ENCODE measurements around the gene ADGRG3.

Gene ADGRG3

GRCh38 chr16:57623251-57624043 is 44.7 kb upstream of the ADGRG3 start:
- TF ChIP-seq CTCF (conservative IDR thresholded peaks at IDR 0.05; ENCODE audit: low read length) (no peak), EZH2phosphoT487 (IDR thresholded peaks at IDR 0.05; ENCODE audit: borderline replicate concordance) (no peak)
- no peak overlapping the region for H3K9ac ChIP-seq (ENCODE audit: low read depth, low read length, poor library complexity, severe bottlenecking)
- H3K79me2 ChIP-seq (ENCODE audit: insufficient read depth, low read length), result no peaks in the 10 kb centered on the region
- no peak overlapping the region for H3K4me3 ChIP-seq (ENCODE audit: low read length, poor library complexity, severe bottlenecking)
- H3K9me2 ChIP-seq (replicated peaks; ENCODE audit: low read depth, low read length), result no peaks in the 10 kb centered on the region
- H3K9me3 ChIP-seq (ENCODE audit: insufficient read depth, low read depth, low read length), result no peaks in the 10 kb centered on the region
- H3K4me2 ChIP-seq (ENCODE audit: low read depth, low read length, poor library complexity, severe bottlenecking), result no peak overlapping the region
- no peaks in the 10 kb centered on the region for H3F3A ChIP-seq (ENCODE audit: low read depth)
- no peak overlapping the region for H2AFZ ChIP-seq (ENCODE audit: low read length)
- no peaks in the 10 kb centered on the region for H3K4me1 ChIP-seq (ENCODE audit: insufficient read depth, low read length, poor library complexity, severe bottlenecking)
- H4K20me1 ChIP-seq (ENCODE audit: insufficient read depth, low read length, poor library complexity, severe bottlenecking), result no peaks in the 10 kb centered on the region
- no peaks in the 10 kb centered on the region for H3K36me3 ChIP-seq (ENCODE audit: insufficient read depth, low read length)
- H3K27me3 ChIP-seq (ENCODE audit: insufficient read depth, low read length, poor library complexity, severe bottlenecking), result no peaks in the 10 kb centered on the region

GRCh38 chr16:57624044-57624688 is 43.9 kb upstream of the ADGRG3 start:
- no peaks in the 10 kb centered on the region for H3K36me3 ChIP-seq (ENCODE audit: insufficient read depth, low read length)
- H3K4me1 ChIP-seq (ENCODE audit: insufficient read depth, low read length, poor library complexity, severe bottlenecking), result no peaks in the 10 kb centered on the region
- no peak overlapping the region for H2AFZ ChIP-seq (ENCODE audit: low read length)
- no peaks in the 10 kb centered on the region for H3K9me3 ChIP-seq (ENCODE audit: insufficient read depth, low read depth, low read length)
- H3K4me3 ChIP-seq (ENCODE audit: low read length, poor library complexity, severe bottlenecking), result no peak overlapping the region
- TF ChIP-seq CTCF (conservative IDR thresholded peaks at IDR 0.05; ENCODE audit: low read length) (no peak), EZH2phosphoT487 (IDR thresholded peaks at IDR 0.05; ENCODE audit: borderline replicate concordance) (no peak)
- H3K9me2 ChIP-seq (replicated peaks; ENCODE audit: low read depth, low read length), result no peaks in the 10 kb centered on the region
- H3K4me2 ChIP-seq (ENCODE audit: low read depth, low read length, poor library complexity, severe bottlenecking), result no peak overlapping the region
- no peaks in the 10 kb centered on the region for H3F3A ChIP-seq (ENCODE audit: low read depth)
- H3K9ac ChIP-seq (ENCODE audit: low read depth, low read length, poor library complexity, severe bottlenecking), result no peak overlapping the region
- H4K20me1 ChIP-seq (ENCODE audit: insufficient read depth, low read length, poor library complexity, severe bottlenecking), result no peaks in the 10 kb centered on the region
- H3K79me2 ChIP-seq (ENCODE audit: insufficient read depth, low read length), result no peaks in the 10 kb centered on the region
- H3K27me3 ChIP-seq (ENCODE audit: insufficient read depth, low read length, poor library complexity, severe bottlenecking), result no peaks in the 10 kb centered on the region

- Histone ChIP-seq H3K36me3 (ENCODE audit: insufficient read depth, low read length) (no peaks in the 10 kb centered on the region), H3K4me1 (ENCODE audit: insufficient read depth, low read length, poor library complexity, severe bottlenecking) (no peaks in the 10 kb centered on the region), H3K79me2 (ENCODE audit: insufficient read depth, low read length) (no peaks in the 10 kb centered on the region), H3K9me2 (replicated peaks; ENCODE audit: low read depth, low read length) (no peaks in the 10 kb centered on the region), H3F3A (ENCODE audit: low read depth) (no peaks in the 10 kb centered on the region), H3K9me3 (ENCODE audit: insufficient read depth, low read depth, low read length) (no peaks in the 10 kb centered on the region), H3K9ac (ENCODE audit: low read depth, low read length, poor library complexity, severe bottlenecking) (no peak overlapping the region), H3K4me2 (ENCODE audit: low read depth, low read length, poor library complexity, severe bottlenecking) (no peak overlapping the region), H3K27me3 (ENCODE audit: insufficient read depth, low read length, poor library complexity, severe bottlenecking) (no peaks in the 10 kb centered on the region), H4K20me1 (ENCODE audit: insufficient read depth, low read length, poor library complexity, severe bottlenecking) (no peaks in the 10 kb centered on the region), H3K4me3 (ENCODE audit: low read length, poor library complexity, severe bottlenecking) (no peak overlapping the region), H2AFZ (ENCODE audit: low read length) (no peak overlapping the region)
- no peak for TF ChIP-seq CTCF (conservative IDR thresholded peaks at IDR 0.05; ENCODE audit: low read length)
Observed at GRCh38 chr16:57624806-57625500, 43.2 kb upstream of the ADGRG3 start.

All from Loucy (cell line).